Activated effector memory CD4-positive, alpha-beta T cell treated with anti-CD3 and anti-CD28 coated beads, Interleukin-2, amount 50 U/mL, for 16 hours (primary cell): Measurements from ENCODE around the gene LTF.
"Not testable (repeated sequence)": the region's sequence is repeated elsewhere in the genome, so short reads cannot be mapped to it uniquely, and the experiment has no call there.

Experiments
- DNase-seq: peaks from one replicate; pipeline ENCODE4 v3.0.0-alpha.2; 2020

LTF gene

GRCh38 chr3:46388847-46389246 lies 75.9 kb downstream of the LTF start:
- not testable (repeated sequence) for DNase-seq

- no peak for DNase-seq
These were observed 78.5 kb downstream of the LTF start for GRCh38 chr3:46386205-46386604.
